Endodermal cell (in vitro differentiated cells): Measurements from ENCODE around the gene MED1. TPM values are rescaled to one million over a fixed set of nuclear protein-coding genes. Genes with fewer than 3 reads are reported as not detected.

Source experiments
- DNase-seq: peaks from one replicate; pipeline ENCODE4 v3.0.0-alpha.2; 2017
- H3K27ac ChIP-seq: 2 replicates; pipeline ENCODE4 v1.5.1; 2013; ENCODE audit warnings: mild to moderate bottlenecking, low read depth, low read length, moderate library complexity
- H3K27me3 ChIP-seq: 2 replicates; pipeline ENCODE4 v1.6.1; 2013; ENCODE audit warnings: mild to moderate bottlenecking, low read length, moderate library complexity; ENCODE audit not compliant: insufficient read depth, control insufficient read depth, poor library complexity, severe bottlenecking
- H3K36me3 ChIP-seq: 2 replicates; pipeline ENCODE4 v1.7.0; 2013; ENCODE audit warnings: mild to moderate bottlenecking, low read length, moderate library complexity; ENCODE audit not compliant: control insufficient read depth, insufficient read depth
- H3K4me1 ChIP-seq: one replicate; pipeline ENCODE4 v1.7.0; 2013; ENCODE audit warnings: low read length; ENCODE audit not compliant: control insufficient read depth, insufficient read depth
- H3K4me3 ChIP-seq: 2 replicates; pipeline ENCODE4 v1.5.1; 2013; ENCODE audit warnings: mild to moderate bottlenecking, low read length, moderate library complexity
- H3K9ac ChIP-seq: 2 replicates; pipeline ENCODE4 v1.6.1; 2013; ENCODE audit warnings: mild to moderate bottlenecking, low read length, moderate library complexity; ENCODE audit not compliant: poor library complexity, severe bottlenecking; ENCODE audit errors: extremely low read depth
- H3K9me3 ChIP-seq: 2 replicates; pipeline ENCODE4 v1.6.1; 2013; ENCODE audit warnings: mild to moderate bottlenecking, low read length, moderate library complexity; ENCODE audit not compliant: control insufficient read depth
- H3K27ac Mint-ChIP-seq: 2 replicates; pipeline ENCODE4 v1.8.0; 2020; ENCODE audit warnings: mixed read lengths
- H3K27me3 Mint-ChIP-seq: 2 replicates; pipeline ENCODE4 v1.8.0; 2021; ENCODE audit warnings: mild to moderate bottlenecking, mixed read lengths; ENCODE audit not compliant: insufficient read depth
- H3K36me3 Mint-ChIP-seq: 2 replicates; pipeline ENCODE4 v1.8.0; 2020; ENCODE audit warnings: low read depth, mixed read lengths
- H3K4me1 Mint-ChIP-seq: 2 replicates; pipeline ENCODE4 v1.8.0; 2020; ENCODE audit warnings: mixed read lengths
- H3K4me3 Mint-ChIP-seq: 2 replicates; pipeline ENCODE4 v1.8.0; 2020; ENCODE audit warnings: mild to moderate bottlenecking, moderate library complexity, mixed read lengths
- H3K9me3 Mint-ChIP-seq: 2 replicates; pipeline ENCODE4 v1.8.0; 2020; ENCODE audit warnings: mild to moderate bottlenecking, mixed read lengths
- WGBS, 2 experiments: methylation state at CpG; one replicate each; pipeline versions ENCODE4 v1.1.5 to v1.1.7; 2013; ENCODE audit warnings: missing lambda C conversion rate in 2 of 2, mixed read lengths in 1 of 2; ENCODE audit not compliant: insufficient coverage in 1 of 2, insufficient read length in 1 of 2; 5-methylcytosine and 5-hydroxymethylcytosine counted together
- total RNA-seq, 2 donors: library from RNA; stranded (reverse); fragmentation: NEBNext Ultra II Directional in 1 of 2; extraction: Animal tissue kit (Norgen Biotek cat#: 25700) in 1 of 2; gene quantifications; 2 replicates in 1 of 2; 3 replicates in 1 of 2; pipeline ENCODE4 v1.2.1, GENCODE V29; 2021
- TF ChIP-seq, protein P1 (sequence below): fragments of 200-600 bp; sonication (generic); conservative IDR thresholded peaks from 2 replicates; pipeline ENCODE4 v1.5.0; 2021; ENCODE audit warnings: antibody characterized with exemption, mild to moderate bottlenecking

The MED1 gene
- total RNA-seq, 2 donors from 2014 or later: 56.1 to 57.5 TPM

DNA sequence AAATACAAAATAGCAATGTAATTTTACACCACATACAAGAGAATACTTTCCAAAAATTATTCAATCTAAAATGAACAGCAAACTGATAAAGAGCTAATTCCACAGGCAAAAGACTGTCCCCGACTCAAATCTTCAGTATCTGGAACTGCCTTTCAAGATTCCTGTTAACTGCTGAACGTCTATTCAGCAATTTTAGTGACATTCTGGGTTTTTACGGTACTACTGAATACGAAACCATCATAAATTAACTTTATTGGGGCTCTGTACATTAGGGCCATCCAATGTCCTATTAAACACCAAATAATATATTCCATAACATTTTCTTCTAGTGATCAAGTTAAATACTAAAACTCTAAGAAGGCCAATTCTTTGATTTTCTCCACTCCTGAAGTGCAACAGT is 51.3 kb downstream of the MED1 start:
- H3K27me3 Mint-ChIP-seq: no peaks in the 10 kb centered on the region
- no peak overlapping the region for H3K9ac ChIP-seq
- H3K27ac Mint-ChIP-seq: no peak overlapping the region
- TF ChIP-seq, protein P1, sequence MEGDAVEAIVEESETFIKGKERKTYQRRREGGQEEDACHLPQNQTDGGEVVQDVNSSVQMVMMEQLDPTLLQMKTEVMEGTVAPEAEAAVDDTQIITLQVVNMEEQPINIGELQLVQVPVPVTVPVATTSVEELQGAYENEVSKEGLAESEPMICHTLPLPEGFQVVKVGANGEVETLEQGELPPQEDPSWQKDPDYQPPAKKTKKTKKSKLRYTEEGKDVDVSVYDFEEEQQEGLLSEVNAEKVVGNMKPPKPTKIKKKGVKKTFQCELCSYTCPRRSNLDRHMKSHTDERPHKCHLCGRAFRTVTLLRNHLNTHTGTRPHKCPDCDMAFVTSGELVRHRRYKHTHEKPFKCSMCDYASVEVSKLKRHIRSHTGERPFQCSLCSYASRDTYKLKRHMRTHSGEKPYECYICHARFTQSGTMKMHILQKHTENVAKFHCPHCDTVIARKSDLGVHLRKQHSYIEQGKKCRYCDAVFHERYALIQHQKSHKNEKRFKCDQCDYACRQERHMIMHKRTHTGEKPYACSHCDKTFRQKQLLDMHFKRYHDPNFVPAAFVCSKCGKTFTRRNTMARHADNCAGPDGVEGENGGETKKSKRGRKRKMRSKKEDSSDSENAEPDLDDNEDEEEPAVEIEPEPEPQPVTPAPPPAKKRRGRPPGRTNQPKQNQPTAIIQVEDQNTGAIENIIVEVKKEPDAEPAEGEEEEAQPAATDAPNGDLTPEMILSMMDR: no peak
- no peaks in the 10 kb centered on the region for H3K27me3 ChIP-seq
- peaks cover 2% of the 10 kb centered on the region for H3K36me3 Mint-ChIP-seq
- H3K9me3 ChIP-seq: no peaks in the 10 kb centered on the region
- 90 to 93% methylated on average over 4 of the region's 4 CpGs for WGBS, 2 experiments
- no peak for DNase-seq
- peak overlapping the region; percentile 93 for H3K4me3 ChIP-seq
- H3K4me1 Mint-ChIP-seq: peaks cover 8% of the 10 kb centered on the region
- H3K27ac ChIP-seq: no peak overlapping the region
- no peaks in the 10 kb centered on the region for H3K9me3 Mint-ChIP-seq
- no peaks in the 10 kb centered on the region for H3K36me3 ChIP-seq
- peaks cover 5% of the 10 kb centered on the region for H3K4me1 ChIP-seq
- peak overlapping the region; percentile 78 for H3K4me3 Mint-ChIP-seq

DNA sequence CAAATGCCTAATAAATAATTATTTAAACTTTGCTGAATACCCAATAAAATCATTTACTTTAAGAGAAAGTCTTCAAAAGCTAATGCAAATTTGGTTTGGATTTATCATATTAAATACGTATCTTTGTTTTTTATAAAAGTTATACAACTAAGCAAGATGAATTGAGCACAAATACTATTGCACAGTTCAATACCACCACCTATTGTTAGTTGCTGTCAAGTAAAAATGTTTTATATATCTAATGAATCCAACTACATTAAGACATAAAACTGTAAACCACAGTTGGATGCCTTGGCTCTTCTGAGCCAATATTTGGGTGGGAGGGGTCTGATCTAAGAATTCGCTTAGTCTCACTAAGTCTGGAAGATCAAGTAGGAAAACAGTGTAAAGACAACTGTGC is 57.3 kb downstream of the MED1 start:
- Histone ChIP-seq H3K4me1 (no peaks in the 10 kb centered on the region), H3K27ac (no peak overlapping the region), H3K27me3 (no peaks in the 10 kb centered on the region), H3K4me3 (no peak overlapping the region), H3K36me3 (no peaks in the 10 kb centered on the region), H3K9me3 (no peaks in the 10 kb centered on the region), H3K9ac (no peak overlapping the region)
- H3K4me3 Mint-ChIP-seq: no peak overlapping the region
- H3K27me3 Mint-ChIP-seq: no peaks in the 10 kb centered on the region
- TF ChIP-seq, protein P1: no peak
- no peaks in the 10 kb centered on the region for H3K9me3 Mint-ChIP-seq
- WGBS, 2 experiments: 88 to 100% methylated on average over 1 of the region's 2 CpGs
- H3K27ac Mint-ChIP-seq: no peak overlapping the region
- H3K4me1 Mint-ChIP-seq: no peaks in the 10 kb centered on the region
- peaks cover 2% of the 10 kb centered on the region for H3K36me3 Mint-ChIP-seq
- no peak for DNase-seq

DNA sequence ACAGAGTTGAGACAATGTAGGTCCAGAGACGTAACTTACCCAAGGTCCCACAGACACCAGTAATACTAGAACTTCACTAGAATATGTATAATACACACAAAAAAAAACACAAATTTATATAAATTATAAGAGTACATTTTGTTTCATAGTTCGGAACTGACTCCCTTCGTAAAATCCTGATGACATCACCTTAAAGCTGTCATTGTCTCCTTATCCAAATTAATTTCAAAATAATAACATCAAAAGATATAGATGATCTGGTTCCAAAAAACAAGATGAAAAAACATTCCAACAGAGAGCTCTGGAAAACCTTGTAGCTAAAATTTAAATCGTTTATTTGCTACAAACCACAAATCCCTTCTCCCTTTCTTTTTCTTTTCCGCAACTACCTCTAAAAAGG is 59.6 kb downstream of the MED1 start:
- Mint-ChIP-seq H3K4me1 (no peaks in the 10 kb centered on the region), H3K27ac (no peak overlapping the region), H3K4me3 (no peak overlapping the region), H3K36me3 (no peaks in the 10 kb centered on the region), H3K9me3 (no peaks in the 10 kb centered on the region), H3K27me3 (no peaks in the 10 kb centered on the region)
- Histone ChIP-seq H3K9me3 (no peaks in the 10 kb centered on the region), H3K27ac (no peak overlapping the region), H3K27me3 (no peaks in the 10 kb centered on the region), H3K9ac (no peak overlapping the region), H3K4me1 (no peaks in the 10 kb centered on the region), H3K36me3 (no peaks in the 10 kb centered on the region), H3K4me3 (no peak overlapping the region)
- TF ChIP-seq, protein P1: no peak
- no peak for DNase-seq
- 93 to 100% methylated on average over 2 to 4 of the region's 5 CpGs for WGBS, 2 experiments
